Endothelial cell of hepatic sinusoid (primary cell): ENCODE results near the gene NXN.

ENCODE experiments used
- in situ Hi-C: cut with HindIII; loops from 2 replicates; pipeline ENCODE4 v1.10.0; 2017; ENCODE audit warnings: low sequenced_read_pairs

Gene NXN

DNA sequence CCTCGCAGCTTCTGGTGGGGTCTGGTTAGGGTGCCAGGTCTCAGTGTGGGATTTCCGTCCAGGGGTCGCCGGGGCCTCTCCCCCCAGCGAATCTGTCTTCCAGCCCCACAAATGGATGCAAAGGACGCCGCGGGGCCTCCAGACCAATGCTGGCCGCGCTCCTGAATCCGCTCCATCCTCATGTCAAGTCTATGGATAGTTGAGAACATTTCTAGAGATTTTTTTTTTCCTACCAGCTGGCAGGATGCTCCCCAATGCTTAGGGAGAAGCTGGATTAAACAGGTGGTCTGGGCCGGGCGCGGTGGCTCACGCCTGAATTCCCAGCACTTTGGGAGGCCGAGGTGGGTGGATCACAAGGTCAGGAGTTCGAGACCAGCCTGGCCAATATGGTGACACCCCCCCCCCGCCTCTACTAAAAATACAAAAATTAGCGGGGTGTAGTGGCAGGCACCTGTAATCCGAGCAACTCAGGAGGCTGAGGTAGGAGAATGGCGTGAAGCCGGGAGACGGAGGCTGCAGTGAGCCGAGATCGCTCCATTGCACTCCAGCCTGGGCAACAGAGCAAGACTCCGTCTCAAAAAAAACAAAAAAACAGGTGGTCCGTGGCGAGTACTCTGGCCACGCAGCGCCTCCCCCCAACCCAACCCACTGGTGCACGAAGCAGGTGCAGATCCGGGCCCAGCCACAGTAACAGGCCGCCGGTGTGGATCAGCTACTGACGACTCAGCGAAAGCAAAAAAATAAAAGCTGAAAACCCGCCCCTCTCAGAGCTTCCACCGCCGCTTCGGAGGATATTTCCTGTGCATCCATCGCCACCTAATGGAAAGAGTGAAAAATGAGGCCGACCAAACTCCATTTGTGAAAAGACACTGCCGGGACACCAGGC is 1.1 kb upstream of the NXN start:
- in situ Hi-C loops: no loop called here

DNA sequence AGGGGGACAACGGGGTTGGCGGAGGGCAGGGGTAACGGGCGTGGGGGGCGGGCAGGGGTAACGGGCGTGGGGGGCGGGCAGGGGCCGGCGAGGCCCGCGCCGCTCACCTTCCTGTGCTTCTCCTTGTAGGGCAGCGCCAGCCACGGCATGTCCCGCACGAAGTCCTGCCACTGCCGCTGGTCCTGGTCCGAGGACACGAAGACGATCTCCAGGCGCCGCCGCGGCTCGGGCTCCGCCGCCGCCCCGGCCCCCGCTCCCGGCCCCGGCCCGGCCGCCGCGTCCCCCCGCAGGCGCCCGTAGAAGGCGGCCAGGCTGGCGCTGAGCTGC is 401 bp downstream of the NXN start:
- in situ Hi-C loops: loop anchor here (5.0 to 10.0 kb wide), 2 partner anchors 82 to 204 kb away; no protein-coding TSS in a partner anchor

DNA sequence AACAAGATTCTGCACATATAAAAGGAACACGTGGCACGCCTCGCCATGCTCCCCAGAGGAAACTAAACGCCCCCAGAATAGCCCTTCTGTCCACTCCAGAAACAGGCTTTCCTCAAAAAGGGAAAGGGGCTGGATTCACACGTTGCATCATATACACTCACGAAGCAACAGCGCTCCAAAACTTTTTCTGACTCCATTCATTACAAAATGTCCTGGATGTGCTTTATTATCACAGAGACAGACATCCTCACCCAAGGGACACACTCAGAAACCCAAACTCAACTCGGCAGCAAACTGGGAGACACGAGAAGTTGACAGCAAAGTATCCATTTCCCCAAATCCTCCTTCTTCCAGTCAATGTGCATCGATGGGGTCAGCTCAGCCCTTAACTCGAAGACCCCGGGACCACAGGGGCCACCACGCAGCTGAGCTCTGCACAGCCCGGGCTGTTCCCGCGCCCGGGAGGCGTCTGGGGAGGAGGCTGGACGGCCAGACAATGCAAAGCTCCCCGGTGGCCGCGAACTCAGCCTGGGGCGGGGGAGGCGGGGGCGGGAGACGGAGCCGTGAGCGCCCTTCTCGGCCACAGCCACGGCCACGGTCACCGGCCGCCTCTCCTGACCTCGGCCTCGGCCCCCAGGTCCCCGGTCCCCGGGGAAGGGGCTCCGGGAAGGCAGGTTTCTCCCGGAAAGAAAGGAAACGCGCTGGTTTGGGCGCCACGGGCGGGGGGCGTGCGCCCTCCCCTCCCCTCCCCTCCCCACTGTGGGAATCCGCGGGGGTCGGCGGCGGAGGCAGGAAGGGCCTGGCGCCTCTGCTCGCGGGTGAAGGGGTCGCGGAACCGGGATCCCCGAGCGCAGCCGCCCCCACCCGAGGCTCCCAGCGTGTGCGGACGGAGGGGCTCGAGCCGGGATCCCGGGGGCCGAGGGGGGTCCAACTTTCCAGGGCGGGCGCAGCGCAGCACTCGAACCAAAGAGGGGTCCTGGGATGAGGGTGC is 1.2 kb downstream of the NXN start:
- in situ Hi-C loops: loop anchor here (5.0 to 10.0 kb wide), 2 partner anchors 81 to 204 kb away; no protein-coding TSS in a partner anchor

- in situ Hi-C loops: loop anchor here (5.0 to 10.0 kb wide), 2 partner anchors 80 to 202 kb away; no protein-coding TSS in a partner anchor
Observed at GRCh38 chr17:977166-977565, 2.4 kb downstream of the NXN start.

- in situ Hi-C loops: loop anchor here (5.0 to 10.0 kb wide), 2 partner anchors 79 to 202 kb away; no protein-coding TSS in a partner anchor
Observed at GRCh38 chr17:976312-976711, 3.3 kb downstream of the NXN start.

DNA sequence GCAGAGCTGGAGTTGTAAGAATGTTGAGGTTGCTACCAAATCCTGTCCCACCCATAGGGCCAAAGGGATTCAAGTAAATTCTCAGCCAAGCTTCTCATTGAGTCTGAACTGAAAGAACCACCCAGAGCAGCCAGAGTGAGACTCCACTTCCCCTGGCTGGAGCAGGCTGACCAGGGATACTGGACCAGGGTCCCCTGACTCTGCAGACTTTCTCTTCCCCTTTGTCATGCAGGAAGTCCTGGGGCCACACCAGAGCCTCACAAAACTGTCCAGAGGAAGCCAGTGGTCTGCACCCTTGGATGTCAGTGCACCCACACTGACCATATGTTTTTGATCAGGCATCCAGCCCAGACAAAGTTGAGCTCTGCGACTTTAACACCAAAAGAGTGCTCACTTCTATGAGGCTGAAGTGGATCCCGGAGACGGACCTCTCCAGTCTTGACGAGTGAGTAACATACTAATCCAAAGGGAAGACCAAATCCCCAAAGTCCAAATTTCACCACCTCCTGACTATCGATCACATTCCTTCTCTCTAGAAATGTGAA is 4.1 kb downstream of the NXN start:
- in situ Hi-C loops: loop anchor here (5.0 to 10.0 kb wide), 2 partner anchors 78 to 201 kb away; no protein-coding TSS in a partner anchor

- in situ Hi-C loops: loop anchor here (5.0 to 10.0 kb wide), 2 partner anchors 77 to 200 kb away; no protein-coding TSS in a partner anchor
Observed at GRCh38 chr17:974778-975177, 4.8 kb downstream of the NXN start.

DNA sequence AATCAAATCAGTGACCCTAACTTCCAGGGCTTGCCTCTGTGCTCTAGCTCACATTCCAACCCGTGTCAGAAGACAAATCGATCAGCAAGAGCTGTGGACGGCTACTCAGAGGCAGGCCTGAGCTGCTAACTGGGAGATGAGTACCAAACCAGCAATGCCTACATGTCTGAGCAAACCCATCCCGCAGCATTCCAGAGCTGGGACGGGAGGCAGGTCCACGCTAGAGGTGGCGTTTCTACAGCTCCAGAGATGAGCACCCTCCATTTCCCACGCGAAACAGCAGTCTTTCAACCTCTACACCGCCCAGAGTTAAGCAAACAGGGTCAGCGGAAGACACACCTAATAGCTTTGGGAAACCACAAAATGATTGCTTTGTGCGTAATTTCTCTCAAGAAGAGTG is 6.5 kb downstream of the NXN start:
- in situ Hi-C loops: loop anchor here (10.0 kb wide), 1 partner anchor 198 kb away; no protein-coding TSS in a partner anchor

DNA sequence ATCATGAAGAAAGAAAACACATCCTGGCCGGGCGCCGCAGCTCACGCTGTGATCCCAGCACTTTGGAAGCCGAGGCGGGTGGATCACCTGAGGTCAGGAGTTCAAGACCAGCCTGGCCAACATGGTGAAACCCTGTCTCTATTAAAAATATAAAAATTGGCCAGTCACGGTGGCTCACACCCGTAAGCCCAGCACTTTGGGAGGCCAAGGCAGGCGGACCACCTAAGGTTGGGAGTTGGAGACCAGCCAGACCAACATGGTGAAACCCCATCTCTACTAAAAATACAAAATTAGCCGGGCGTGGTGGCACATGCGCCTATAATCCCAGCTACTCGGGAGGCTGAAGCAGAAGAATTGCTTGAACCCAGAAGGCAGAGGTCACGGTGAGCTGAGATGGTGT is 7.7 kb downstream of the NXN start:
- in situ Hi-C loops: loop anchor here (10.0 kb wide), 1 partner anchor 197 kb away; no protein-coding TSS in a partner anchor

DNA sequence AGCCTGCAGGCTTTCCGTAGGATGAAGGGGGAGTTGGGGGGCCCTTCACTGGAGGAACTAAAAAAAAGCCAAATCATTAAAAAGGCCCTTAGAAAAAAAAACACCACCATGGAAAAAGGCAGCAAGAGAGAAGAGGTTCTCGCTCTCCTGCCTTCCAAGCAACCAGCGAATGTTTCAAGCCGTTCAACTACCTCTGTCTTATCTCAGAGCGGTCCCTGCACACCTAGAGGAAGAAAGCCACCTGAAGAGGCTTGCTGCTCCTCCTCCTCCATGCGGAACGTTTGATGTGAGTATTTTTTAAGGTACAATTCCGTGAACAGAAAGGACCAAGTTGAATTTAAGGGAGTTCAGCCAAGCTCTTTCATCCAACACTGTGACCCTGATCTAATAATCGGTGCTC is 9.2 kb downstream of the NXN start:
- in situ Hi-C loops: loop anchor here (10.0 kb wide), 1 partner anchor 196 kb away; no protein-coding TSS in a partner anchor

GRCh38 chr17:969811-970355 is 9.7 kb downstream of the NXN start:
- in situ Hi-C loops: loop anchor here (10.0 kb wide), 1 partner anchor 195 kb away; no protein-coding TSS in a partner anchor

DNA sequence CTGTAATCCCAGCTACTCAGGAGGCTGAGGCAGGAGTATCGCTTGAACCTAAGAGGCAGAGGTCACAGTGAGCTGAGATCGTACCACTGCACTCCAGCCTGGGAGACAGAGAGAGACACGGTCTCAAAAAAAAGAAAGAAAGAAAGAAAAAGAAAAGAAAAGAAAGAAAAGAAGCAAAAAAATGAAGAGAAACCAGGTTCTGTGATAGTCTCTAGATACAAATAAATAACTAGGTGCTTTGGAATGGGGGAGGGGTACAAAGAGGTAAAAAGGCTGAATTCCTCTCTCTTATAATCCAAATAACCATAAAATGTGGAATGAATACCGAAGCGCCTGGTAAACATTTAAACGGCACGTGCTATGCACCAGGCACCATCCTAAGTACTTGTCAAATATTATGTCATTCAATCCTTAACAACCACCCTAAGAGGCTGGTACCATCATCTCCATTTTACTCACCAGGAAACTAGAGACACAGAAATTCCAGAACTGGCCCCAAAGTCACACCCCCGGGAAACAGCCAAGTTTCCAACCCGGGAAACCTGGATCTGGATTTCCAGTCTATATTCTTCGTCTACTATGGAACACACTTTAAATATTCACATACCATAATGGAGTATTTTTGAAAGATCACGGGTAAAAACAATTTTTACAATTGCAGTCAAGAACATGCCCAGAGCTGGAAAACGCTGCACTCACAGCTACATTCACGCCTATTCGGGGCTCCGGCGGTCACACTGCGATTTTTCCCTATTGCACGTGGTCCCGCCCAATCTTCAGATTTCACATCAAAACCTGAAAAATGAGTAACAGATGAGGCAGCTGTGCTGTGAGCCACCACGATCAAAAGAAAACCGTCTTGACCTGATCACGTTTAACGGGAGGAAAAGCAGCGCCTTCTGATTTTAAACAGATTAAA is 10.5 kb downstream of the NXN start:
- in situ Hi-C loops: no loop called here

GRCh38 chr17:967122-967521 is 12.5 kb downstream of the NXN start:
- in situ Hi-C loops: no loop called here

DNA sequence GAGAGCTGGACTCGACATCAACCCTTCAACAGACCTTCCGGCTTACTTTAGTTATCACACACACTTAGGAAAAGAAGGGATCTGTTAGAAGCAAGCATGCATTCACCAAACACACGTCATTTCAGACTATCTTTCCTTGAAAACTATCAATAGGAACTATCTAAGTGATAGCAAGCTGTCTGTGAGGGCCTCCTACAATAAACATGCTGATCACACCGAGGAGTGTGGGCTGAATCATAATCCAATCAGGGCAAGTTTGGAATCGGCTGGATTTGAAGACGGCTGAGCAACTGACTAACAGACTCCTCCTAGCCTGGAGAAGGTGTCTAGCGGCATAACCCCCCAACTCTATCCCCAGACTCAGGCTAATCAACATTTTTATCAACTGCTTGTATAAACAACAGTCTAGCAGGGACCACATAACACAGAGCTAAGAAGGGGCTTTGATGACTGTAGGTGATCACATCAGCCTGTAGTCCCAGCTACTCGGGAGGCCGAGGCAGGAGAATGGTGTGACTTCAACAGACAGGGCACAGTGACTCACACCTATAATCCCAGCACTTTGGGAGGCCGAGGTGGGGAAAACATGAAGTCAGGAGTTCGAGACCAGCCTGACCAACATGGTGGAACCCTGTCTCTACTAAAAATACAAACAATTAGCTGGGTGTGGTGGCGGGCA is 14.1 kb downstream of the NXN start:
- in situ Hi-C loops: no loop called here

GRCh38 chr17:964876-965275 is 14.7 kb downstream of the NXN start:
- in situ Hi-C loops: no loop called here

DNA sequence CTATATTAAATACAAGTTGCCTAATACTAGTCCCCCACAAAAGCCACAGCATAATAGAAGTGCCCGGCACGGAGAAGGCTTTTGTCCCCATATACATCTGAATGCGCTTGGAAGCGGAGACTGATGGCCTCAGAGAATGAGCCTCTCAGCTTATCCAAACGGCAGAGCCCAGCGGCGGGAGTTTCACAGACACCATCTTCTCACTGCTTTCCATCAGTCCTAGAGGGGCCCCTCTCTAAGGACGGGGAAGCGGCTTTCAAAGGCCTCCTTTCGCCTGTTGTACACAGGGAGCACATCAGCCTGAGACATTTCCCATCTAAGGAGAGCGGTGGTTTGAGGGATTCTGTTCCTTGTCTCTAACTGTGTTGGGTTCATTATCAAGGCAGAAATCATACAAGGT is 16.9 kb downstream of the NXN start:
- in situ Hi-C loops: no loop called here

DNA sequence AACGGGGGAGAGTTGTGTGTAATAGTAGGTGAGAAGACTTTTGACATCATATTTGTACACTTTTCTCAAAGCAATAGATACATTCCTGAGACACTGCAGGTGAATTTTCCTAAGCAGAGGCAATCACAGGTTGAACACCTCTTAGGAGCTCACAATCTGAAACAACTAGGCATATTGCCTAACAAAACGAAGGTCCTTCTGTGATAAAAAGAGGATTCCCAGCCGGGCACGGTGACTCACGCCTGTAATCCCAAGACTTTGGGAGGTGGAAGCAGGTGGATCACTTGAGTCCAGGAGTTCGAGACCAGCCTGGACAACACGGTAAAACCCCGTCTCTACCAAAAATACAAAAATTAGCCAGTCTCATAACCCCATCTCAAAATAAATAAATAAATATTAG is 17.4 kb downstream of the NXN start:
- in situ Hi-C loops: no loop called here

DNA sequence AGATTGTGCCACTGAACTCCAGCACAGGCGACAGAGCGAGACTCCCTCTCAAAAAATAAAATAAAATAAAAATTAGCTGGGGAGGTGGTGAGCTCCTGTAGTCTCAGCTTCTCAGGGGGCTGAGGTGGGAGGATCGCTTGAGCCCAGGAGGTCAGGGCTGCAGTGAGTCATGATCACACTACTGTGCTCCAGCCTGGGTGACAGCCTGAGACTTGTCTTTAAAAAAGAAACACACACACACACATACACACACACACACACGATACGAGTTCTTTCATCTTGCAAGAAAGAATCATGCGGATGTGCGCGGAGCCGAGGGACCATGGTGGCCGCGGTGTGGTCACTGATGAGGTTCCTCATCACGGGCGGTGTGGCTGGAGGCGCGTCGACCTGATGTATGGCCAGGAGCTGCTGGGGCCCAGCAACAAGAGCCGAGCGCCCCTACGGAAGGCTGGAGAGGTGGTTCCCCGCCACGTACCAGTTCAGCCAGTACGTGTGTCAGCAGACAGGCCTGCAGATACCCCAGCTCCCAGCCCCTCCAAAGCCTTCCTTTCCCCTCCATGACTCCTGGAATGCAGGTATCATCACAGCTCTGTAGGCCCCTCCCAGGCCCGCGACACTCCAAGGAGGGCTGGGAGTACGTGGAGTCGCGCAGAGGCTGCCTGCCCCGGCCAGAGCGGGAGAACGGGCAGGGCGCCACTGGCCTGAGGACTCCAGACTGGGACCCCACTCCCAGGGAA is 20.7 kb downstream of the NXN start:
- in situ Hi-C loops: no loop called here
